GM12891 (cell line): ENCODE data around the gene ASB7.

Source experiments
- DNase-seq: peaks from one replicate; pipeline ENCODE4 v3.0.0; 2011; ENCODE audit warnings: low spot score; ENCODE audit not compliant: insufficient read length
- FAIRE-seq: peaks from 2 replicates; lab custom pipeline; 2011; peaks lifted over from hg19 to GRCh38; lab: Jason Lieb, UNC
- PAX5 ChIP-seq: IDR thresholded peaks from 2 replicates; pipeline ENCODE4 v1.6.1; 2011; ENCODE audit warnings: low read length, moderate library complexity, mild to moderate bottlenecking; ENCODE audit not compliant: insufficient read depth, severe bottlenecking
- POLR2A ChIP-seq: IDR thresholded peaks from 2 replicates; pipeline ENCODE4 v1.6.1; 2011; ENCODE audit warnings: low read depth, low read length, control low read depth
- POLR2AphosphoS5 ChIP-seq: IDR thresholded peaks from 2 replicates; pipeline ENCODE4 v1.6.1; 2011; ENCODE audit warnings: low read depth, low read length, control low read depth
- POU2F2 ChIP-seq: IDR thresholded peaks from 2 replicates; pipeline ENCODE4 v1.6.1; 2011; ENCODE audit warnings: low read depth, mild to moderate bottlenecking, control low read depth, low read length, moderate library complexity
- SPI1 ChIP-seq: IDR thresholded peaks from 2 replicates; pipeline ENCODE4 v1.6.1; 2011; ENCODE audit warnings: low read depth, low read length, control low read depth
- TAF1 ChIP-seq: IDR thresholded peaks from 2 replicates; pipeline ENCODE4 v1.6.1; 2011; ENCODE audit warnings: low read depth, low read length, control low read depth

The ASB7 gene

DNA sequence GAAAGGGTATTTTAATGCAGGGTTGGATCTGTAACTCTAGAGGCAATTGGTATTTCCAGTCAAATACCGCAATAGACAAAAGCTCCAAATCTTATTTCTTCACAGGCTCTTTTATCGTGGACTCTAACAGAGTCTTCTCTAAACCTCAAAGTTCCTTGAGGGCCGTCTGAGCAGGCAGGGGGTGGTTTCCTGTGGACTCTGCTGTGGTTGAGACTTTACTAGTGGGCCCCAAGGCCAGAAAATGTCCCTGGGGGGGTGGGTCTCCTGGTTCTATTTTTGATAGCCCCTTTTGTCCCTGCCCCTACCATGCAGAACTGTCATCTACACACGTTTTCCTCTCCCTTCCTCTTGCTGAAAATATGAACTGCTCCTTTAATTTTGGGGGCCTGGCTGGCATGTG lies 80.1 kb downstream of the ASB7 start:
- no peak for TF ChIP-seq SPI1
- TF ChIP-seq POLR2A = no peak
- no peak for TF ChIP-seq PAX5
- TF ChIP-seq POLR2AphosphoS5 = no peak
- no peak for TF ChIP-seq POU2F2
- no peak for TF ChIP-seq TAF1
- DNase-seq (no peak), FAIRE-seq (no peak)

DNA sequence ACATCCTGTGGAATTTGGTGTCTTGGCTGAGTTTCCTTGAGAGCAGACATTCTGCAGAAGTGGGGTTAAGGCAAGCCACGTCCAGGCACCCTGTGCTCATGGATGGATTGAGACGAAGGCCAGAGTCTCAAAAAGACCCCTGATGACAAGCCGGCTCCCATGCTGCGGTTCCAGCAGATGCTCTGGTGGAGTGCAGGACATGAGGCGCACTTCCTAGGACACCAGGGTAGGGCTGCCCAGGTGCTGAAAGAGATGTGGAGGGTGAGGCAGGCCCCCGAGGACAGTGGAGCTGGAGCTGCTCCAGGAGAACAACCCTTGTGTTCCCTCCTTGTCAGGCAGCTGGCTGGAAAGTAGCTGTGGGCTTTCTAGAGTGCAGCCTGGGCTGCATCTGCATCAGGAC lies 81.0 kb downstream of the ASB7 start:
- no peak for DNase-seq
- FAIRE-seq = no peak
- TF ChIP-seq SPI1 = no peak
- no peak for TF ChIP-seq POLR2AphosphoS5
- no peak for TF ChIP-seq POU2F2
- TF ChIP-seq PAX5 = no peak
- TF ChIP-seq TAF1 = no peak
- no peak for TF ChIP-seq POLR2A

DNA sequence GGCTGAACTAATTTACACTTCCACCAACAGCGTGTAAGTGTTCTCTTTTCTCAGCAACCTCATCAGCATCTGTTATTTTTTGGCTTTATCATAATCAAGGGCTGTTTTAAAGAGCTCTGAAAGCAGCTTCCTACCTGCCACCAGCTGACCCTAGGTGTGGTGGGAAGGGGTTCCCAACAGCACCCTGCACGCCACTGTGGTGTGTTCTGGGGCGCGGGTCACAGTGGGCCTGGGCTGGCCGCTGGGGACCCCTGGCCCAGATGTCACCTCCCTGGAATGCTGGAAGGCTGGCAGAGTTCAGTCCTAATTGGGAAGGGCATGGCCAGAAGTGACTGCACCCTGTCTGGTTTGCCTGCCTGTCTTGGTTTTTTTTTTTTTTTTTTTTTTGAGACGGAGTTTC lies 82.2 kb downstream of the ASB7 start:
- DNase-seq (no peak), FAIRE-seq (no peak)
- TF ChIP-seq POU2F2 = no peak
- TF ChIP-seq PAX5 = no peak
- no peak for TF ChIP-seq POLR2AphosphoS5
- TF ChIP-seq SPI1 = no peak
- no peak for TF ChIP-seq TAF1
- TF ChIP-seq POLR2A = no peak

DNA sequence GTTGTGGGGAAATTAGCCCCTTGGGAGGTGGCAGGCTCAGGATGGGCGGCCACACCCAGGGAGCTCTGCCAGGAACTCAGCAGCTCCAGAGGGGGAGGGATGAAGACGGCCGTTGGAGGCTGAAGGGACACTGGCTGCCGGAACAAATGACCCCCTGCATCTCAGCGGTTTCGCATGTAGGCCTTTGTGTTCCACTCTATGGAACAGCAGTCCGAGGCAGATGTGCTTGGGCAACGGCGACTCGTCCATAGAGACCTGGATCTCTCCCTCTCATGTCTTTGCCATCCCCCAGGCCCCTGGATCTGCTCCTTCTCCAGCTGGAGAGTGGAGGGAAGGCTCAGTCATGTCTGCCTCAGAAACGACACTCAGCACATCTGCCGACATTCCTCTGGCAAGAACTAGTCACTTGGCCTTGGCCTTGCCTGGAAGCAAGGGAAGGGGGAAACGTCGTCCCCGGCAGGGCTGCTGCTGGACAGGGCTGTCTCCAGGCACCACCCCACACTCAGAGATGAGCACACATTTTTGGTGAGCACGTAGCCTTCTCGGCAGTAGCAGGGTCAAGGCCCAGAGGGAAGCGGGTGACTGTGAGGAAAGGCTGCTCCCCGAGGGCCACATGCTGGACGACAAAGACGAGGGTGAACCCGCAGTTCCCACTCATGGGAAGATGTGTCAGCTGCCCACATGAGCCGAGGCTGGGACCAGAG lies 83.8 kb downstream of the ASB7 start:
- TF ChIP-seq SPI1 (no peak), TAF1 (no peak), POLR2AphosphoS5 (no peak), POU2F2 (no peak), POLR2A (no peak), PAX5 (no peak)
- no peak for DNase-seq
- FAIRE-seq = no peak

DNA sequence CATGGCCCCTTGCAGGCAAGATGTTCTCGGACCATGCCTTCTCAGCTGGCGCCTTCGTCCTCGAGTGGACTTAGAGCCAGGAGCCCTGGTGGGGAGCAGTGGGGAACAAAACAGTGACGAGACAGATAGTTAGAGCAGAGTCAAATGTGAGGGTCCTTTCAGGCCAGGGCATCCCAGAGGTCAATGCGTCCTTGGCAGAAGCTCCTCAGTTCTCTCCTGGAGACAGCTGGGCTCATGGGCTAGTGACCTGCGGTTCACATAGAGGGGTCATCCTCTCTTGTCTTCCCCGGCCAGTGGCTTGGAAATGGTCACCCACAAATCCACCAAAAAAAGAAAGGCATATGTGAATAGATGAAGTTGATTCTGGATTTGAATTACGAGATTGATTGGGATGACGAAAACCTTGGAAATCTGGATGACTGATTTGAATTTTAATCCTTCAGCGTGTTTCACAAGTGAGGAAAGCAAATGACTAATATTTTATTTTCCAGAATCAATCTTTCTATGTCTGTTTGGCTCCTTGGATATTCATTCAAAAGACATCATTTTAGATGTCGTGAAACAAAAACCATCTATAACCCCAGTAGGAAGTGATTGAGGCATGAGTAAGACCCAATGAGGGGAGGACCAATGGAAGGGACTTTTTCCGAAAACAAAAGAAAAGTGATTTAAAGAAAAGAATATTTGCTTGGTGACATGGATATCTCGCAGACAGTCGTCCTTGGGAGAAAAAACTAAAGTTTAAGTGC lies 84.5 kb downstream of the ASB7 start:
- DNase-seq = no peak
- FAIRE-seq = no peak
- no peak for TF ChIP-seq POU2F2

DNA sequence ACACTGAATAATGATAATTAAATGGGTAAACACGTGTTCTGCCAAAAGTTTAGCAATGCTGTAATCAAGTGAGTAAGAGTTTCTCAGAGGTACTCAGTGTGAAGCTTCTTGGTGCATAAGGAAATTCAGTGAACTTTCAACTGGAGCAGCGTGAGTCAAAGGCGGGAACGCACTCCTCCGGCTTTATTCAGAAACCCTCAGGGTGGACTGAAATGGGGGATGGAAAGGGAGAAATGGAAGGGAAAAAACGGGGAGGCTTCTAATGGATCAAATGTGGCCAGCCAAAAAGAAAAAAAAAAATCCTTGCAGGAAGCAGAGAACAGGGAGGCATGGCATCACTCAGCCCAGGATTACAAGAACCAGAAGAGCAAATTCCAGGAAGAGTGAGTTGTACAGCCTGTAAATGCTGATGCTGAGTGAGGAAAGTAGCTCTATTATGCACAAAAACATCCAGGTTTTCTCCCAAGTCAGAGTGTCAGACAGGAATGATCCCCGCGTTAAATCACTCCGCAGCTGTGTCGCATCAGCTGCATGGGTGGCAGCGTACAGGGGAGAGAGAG lies 85.3 kb downstream of the ASB7 start:
- no peak for TF ChIP-seq TAF1
- TF ChIP-seq SPI1 = no peak
- no peak for TF ChIP-seq POU2F2
- TF ChIP-seq POLR2A = no peak
- no peak for TF ChIP-seq PAX5
- no peak for TF ChIP-seq POLR2AphosphoS5
- FAIRE-seq (no peak), DNase-seq (no peak)

DNA sequence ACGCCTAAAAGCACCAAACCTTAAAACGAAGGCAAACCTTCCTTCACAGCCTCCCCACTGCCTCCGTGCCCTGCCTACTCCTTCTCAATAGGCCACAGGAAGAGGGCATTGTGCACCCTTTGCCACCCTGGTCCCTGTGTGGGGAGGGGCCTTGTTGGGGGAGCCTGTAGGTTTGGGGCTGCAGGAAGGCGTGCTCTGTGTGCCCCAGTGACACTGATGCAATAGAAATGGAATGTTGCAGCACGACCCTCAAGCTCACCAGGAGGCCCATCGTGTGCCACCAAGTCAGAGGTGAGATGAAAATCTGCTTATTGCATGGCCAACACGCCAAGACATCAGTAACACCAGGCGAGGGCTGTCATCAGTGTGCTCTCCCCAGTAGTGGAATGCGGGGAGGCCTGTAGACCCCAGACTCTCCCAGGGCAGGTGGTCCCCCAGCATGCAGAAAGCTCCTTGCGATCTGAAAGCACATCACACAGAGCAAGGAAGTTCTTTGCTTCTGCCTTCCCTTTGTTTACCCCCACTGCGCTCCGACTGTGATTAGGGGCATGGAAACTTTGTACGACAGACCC lies 86.2 kb downstream of the ASB7 start:
- no peak for FAIRE-seq
- DNase-seq = no peak
- no peak for TF ChIP-seq PAX5
- TF ChIP-seq TAF1 = no peak

DNA sequence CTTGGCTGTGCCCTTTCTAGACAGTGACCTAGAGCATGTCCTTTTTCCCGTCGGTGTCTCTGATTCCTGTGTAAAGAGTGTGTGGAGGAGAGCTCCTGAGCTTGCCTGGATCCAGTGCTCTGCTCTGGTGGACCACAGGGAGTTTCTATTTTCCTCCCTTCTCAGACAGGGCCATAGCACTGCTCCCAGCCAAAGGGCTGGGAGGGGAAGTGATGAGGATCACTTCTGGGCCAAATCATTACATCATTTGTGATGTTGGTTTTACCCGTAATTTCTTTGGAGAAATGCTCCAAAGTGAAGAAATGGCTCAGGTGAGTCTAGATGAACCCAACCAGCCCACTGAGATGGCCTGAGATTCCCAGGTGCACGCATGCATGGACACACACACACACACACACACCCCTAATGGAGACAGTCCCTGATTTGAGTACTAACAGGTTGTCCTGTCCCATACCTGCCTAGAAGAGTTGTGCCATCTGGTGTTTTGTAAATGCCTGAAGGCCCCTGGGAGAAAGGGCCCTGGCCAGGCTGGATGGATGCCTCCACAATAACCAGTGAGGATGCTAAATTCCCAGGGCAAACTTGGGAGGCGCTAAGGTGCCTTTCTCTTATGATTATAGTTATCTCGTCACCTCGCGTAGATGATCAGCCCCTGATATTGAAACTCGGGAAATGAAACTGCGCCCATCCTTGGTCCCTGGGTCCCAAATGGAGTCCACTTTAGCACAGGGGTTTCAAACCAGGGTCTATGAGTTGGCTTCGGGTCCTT lies 86.9 kb downstream of the ASB7 start:
- TF ChIP-seq PAX5 (no peak), TAF1 (no peak), POU2F2 (no peak), POLR2AphosphoS5 (no peak), SPI1 (no peak)
- DNase-seq (no peak), FAIRE-seq (no peak)

DNA sequence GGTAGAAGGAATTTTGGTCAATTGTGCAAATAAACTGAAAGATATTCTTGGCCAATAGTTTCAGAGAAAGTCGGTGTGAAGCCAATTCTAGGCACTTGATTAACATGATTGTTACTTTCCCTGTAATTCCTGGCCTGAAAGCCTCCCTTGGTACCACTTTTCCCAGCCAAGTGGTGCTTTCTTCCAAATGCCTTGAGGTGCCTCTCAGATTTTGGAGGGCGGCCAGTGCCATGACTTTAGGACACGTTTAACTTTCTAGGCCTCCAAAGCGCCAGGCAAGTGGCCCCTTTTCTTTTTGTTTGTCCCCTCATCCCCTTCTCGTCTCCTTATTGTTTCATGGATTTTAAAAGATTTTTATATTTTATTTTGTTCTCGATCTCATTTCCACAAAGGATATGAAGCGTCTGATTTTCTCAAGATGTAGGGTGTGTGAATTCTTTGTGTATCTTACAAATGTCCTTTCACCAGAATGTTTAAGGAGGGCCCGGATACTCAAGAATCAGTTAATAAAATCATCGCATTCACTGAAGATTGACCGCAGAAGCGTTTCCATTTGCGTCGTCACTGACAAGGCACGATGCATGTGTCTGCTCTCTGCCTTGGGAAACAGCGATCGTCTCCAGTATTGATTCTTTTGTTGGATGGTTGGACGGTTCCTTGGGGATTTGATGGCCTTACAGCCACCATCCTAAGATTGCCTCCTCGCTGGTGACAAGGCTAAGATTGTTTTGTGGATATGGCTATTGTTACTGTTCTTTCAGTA lies 87.8 kb downstream of the ASB7 start:
- no peak for FAIRE-seq
- no peak for DNase-seq
- TF ChIP-seq SPI1 (no peak), POLR2A (no peak), PAX5 (no peak), TAF1 (no peak), POLR2AphosphoS5 (no peak)
